ENCODE data around the gene KAZN. TPM values are rescaled to one million over a fixed set of nuclear protein-coding genes. Genes with fewer than 3 reads are reported as not detected.

KAZN gene
- total and polyA plus RNA-seq, 2 of the 8 experiments (the other 6 are each of a cell fraction or from before 2014, with no cell fraction given), result 3.7 to 11.8 TPM

GRCh38 chr1:14824314-14824915 is 225.9 kb downstream of the KAZN start:
- Histone ChIP-seq H2BK5ac (ENCODE audit: low read depth, low read length) (no peak overlapping the region), H2BK120ac (replicated peaks; ENCODE audit: low read depth, low read length) (no peak overlapping the region), H2AK5ac (ENCODE audit: low read depth, low read length) (no peak overlapping the region), H3K27ac (ENCODE audit: low read depth, low read length) (no peak overlapping the region), H3K14ac (ENCODE audit: insufficient read length) (no peak overlapping the region), H2AFZ (ENCODE audit: low read length) (no peak overlapping the region), H3K9ac (replicated peaks in 1 of 4; ENCODE audit: extremely low read depth in 1 of 4, low read depth in 3 of 4, low read length in 3 of 4) (no peak overlapping the region), H4K8ac (ENCODE audit: extremely low read depth, insufficient read depth, low read length) (no peak overlapping the region), H3K4ac (replicated peaks; ENCODE audit: insufficient read length, low read depth, low read length) (no peak overlapping the region), H4K20me1 (replicated peaks in 1 of 2; ENCODE audit: control insufficient read depth in 1 of 2, insufficient read depth in 2 of 2, low read length in 2 of 2) (peaks cover 0 to 2% of the 10 kb centered on the region in 2 experiments), H3K36me3 (ENCODE audit: control insufficient read depth in 2 of 4, insufficient read depth in 4 of 4, low read length in 3 of 4) (no peaks in the 10 kb centered on the region), H3K23me2 (ENCODE audit: low read depth, low read length) (no peaks in the 10 kb centered on the region), H3K79me2 (ENCODE audit: control insufficient read depth in 1 of 2, insufficient read depth in 2 of 2, low read length in 2 of 2) (no peaks in the 10 kb centered on the region), H3K4me2 (ENCODE audit: insufficient read depth in 1 of 2, low read depth in 2 of 2, low read length in 2 of 2) (no peak overlapping the region), H3K9me3 (ENCODE audit: insufficient read depth in 2 of 2, low read depth in 1 of 2, low read length in 1 of 2) (no peaks in the 10 kb centered on the region), H3K27me3 (replicated peaks in 1 of 4; ENCODE audit: control insufficient read depth in 3 of 4, extremely low read depth in 1 of 4, insufficient read depth in 3 of 4, low read length in 3 of 4) (no peaks in the 10 kb centered on the region), H3K56ac (replicated peaks; ENCODE audit: insufficient read length, low read depth, low read length) (no peak overlapping the region), H4K5ac (ENCODE audit: insufficient read length, low read depth, low read length) (no peak overlapping the region), H3K79me1 (ENCODE audit: low read depth, low read length) (no peaks in the 10 kb centered on the region), H3K23ac (ENCODE audit: insufficient read length) (no peak overlapping the region), H2BK12ac (ENCODE audit: low read depth, low read length) (no peak overlapping the region), H2BK20ac (ENCODE audit: low read length) (no peak overlapping the region), H3K4me3 (ENCODE audit: extremely low read depth in 1 of 4, insufficient read depth in 2 of 4, low read depth in 3 of 4, low read length in 4 of 4) (no peak overlapping the region), H3K18ac (ENCODE audit: extremely low read depth, low read length) (no peak overlapping the region; the same call in 1 of the 2 replicates), H4K91ac (replicated peaks; ENCODE audit: insufficient read length, low read length) (no peak overlapping the region), H2BK15ac (ENCODE audit: low read length) (no peak overlapping the region), H3K4me1 (replicated peaks in 1 of 4; ENCODE audit: control insufficient read depth in 3 of 4, insufficient read depth in 4 of 4, low read length in 3 of 4) (no peaks in the 10 kb centered on the region)
- ChIA-PET POLR2A (ENCODE audit: partially characterized antibody) (no interaction called here), CTCF (ENCODE audit: partially characterized antibody) (interaction anchor here (1.0 to 1.3 kb wide), 3 partner anchors 37 to 204 kb away, joined by 3 read pairs; no protein-coding TSS in a partner anchor)
- no peak for FAIRE-seq
- no peak for DNase-seq (ENCODE audit: low read depth in 1 of 2, low spot score in 2 of 2)
- TF ChIP-seq EGR1 (IDR thresholded peaks at IDR 0.05; ENCODE audit: borderline replicate concordance, low read depth, low read length) (no peak), JUND (IDR thresholded peaks at IDR 0.05; ENCODE audit: low read length) (no peak)
- 91% methylated on average over 6 of the region's 6 CpGs; no CpG with 5 or more reads in 1 of the 2 experiments for whole genome bisulfite sequencing, 2 experiments (ENCODE audit: extremely low coverage in 1 of 2, insufficient coverage in 1 of 2, insufficient read length in 1 of 2, insufficient replicate concordance in 2 of 2, low coverage in 1 of 2, low lambda C conversion rate in 2 of 2, missing lambda C conversion rate in 1 of 2)
